ENCODE data around the gene PRKCB.

DNA sequence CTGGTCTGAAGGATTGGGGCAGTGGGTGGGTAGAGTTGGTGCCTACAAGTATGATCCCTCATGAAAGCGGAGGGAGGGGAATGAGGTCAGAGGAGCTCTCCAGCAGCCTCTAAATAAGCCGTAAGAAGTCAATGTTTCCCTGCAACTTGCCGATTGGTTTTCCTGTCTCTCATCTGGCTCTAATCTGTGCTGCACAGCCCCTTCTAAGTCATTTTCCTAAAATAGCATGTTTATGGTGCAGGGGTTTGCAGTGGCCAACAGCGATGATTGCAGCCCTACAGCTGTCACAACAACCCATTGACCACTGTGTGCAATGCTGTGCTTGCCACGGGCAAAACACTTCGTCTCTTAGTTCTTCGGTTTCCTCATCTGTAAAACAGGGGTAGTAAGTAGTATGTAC is 189.2 kb downstream of the PRKCB start:
- no peak for TF ChIP-seq POLR2A (IDR thresholded peaks at IDR 0.05)
- TF ChIP-seq, protein P1, sequence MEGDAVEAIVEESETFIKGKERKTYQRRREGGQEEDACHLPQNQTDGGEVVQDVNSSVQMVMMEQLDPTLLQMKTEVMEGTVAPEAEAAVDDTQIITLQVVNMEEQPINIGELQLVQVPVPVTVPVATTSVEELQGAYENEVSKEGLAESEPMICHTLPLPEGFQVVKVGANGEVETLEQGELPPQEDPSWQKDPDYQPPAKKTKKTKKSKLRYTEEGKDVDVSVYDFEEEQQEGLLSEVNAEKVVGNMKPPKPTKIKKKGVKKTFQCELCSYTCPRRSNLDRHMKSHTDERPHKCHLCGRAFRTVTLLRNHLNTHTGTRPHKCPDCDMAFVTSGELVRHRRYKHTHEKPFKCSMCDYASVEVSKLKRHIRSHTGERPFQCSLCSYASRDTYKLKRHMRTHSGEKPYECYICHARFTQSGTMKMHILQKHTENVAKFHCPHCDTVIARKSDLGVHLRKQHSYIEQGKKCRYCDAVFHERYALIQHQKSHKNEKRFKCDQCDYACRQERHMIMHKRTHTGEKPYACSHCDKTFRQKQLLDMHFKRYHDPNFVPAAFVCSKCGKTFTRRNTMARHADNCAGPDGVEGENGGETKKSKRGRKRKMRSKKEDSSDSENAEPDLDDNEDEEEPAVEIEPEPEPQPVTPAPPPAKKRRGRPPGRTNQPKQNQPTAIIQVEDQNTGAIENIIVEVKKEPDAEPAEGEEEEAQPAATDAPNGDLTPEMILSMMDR (IDR thresholded peaks at IDR 0.05): no peak
